Mammary epithelial cell (primary cell): ENCODE results near the gene KIAA1586.

Experiments
- CTCF ChIP-seq, 2 donors: IDR thresholded peaks in 1 of 2; conservative IDR thresholded peaks in 1 of 2; 2 replicates each; pipeline ENCODE4 v1.5.1; 2011 to 2012; ENCODE audit warnings: inconsistent platforms in 2 of 2, low read length in 2 of 2, mild to moderate bottlenecking in 2 of 2, control low read depth in 1 of 2, low read depth in 1 of 2; ENCODE audit not compliant: insufficient read depth in 1 of 2; ENCODE audit errors: extremely low read depth in 1 of 2
- EZH2 ChIP-seq: IDR thresholded peaks from 2 replicates; pipeline ENCODE4 v1.6.1; 2012; ENCODE audit warnings: low read length, inconsistent platforms, borderline replicate concordance

- no peak for TF ChIP-seq CTCF (conservative IDR thresholded peaks at IDR 0.05 in 1 of 2, IDR thresholded peaks at IDR 0.05 in 1 of 2; ENCODE audit: extremely low read depth in 1 of 2, insufficient read depth in 1 of 2, low read depth in 1 of 2, low read length in 2 of 2)
- TF ChIP-seq EZH2, result no peak
These were observed 43.4 kb downstream of the KIAA1586 start, which contains the start of gene ZNF451 for GRCh38 chr6:57089687-57090457.
